SU-DHL-6 (cell line): ENCODE measurements around the gene ADCY7.

Source experiments
- H2AFZ ChIP-seq: fragments of 200-600 bp; sonication (generic); 2 replicates; pipeline ENCODE4 v1.6.1; 2014; ENCODE audit warnings: low read depth, mild to moderate bottlenecking, moderate library complexity, mixed read lengths, antibody characterized with exemption, low read length; ENCODE audit not compliant: severe bottlenecking
- H3F3A ChIP-seq: fragments of 200-600 bp; shearing (Covaris generic); 2 replicates; pipeline ENCODE4 v1.6.0; 2016; ENCODE audit warnings: antibody characterized with exemption, mild to moderate bottlenecking; ENCODE audit not compliant: insufficient read depth
- H3K27ac ChIP-seq: fragments of 200-600 bp; sonication (generic); 2 replicates; pipeline ENCODE4 v1.5.1; 2016; ENCODE audit warnings: low read depth, mild to moderate bottlenecking, low read length, moderate library complexity, mixed read lengths
- H3K27me3 ChIP-seq: fragments of 200-600 bp; sonication (generic), shearing (Covaris generic); 2 replicates; pipeline ENCODE4 v1.6.0; 2014; ENCODE audit warnings: mild to moderate bottlenecking, low read length
- H3K36me3 ChIP-seq: fragments of 200-600 bp; sonication (generic); 2 replicates; pipeline ENCODE4 v1.6.1; 2014; ENCODE audit warnings: mild to moderate bottlenecking, low read length, mixed read lengths
- H3K4me2 ChIP-seq: fragments of 300-600, 200-600 bp; shearing (Covaris generic), sonication (generic); 2 replicates; pipeline ENCODE4 v1.6.0; 2014; ENCODE audit warnings: low read length, low read depth, mild to moderate bottlenecking; ENCODE audit not compliant: poor library complexity, severe bottlenecking
- H3K4me3 ChIP-seq: fragments of 200-600 bp; sonication (generic); 2 replicates; pipeline ENCODE4 v1.5.1; 2014; ENCODE audit warnings: antibody characterized with exemption, low read length, mild to moderate bottlenecking, mixed read lengths; ENCODE audit not compliant: insufficient read depth, poor library complexity, severe bottlenecking
- H3K79me2 ChIP-seq: fragments of 200-600 bp; sonication (generic); 2 replicates; pipeline ENCODE4 v1.6.1; 2014; ENCODE audit warnings: mild to moderate bottlenecking, low read length, moderate library complexity; ENCODE audit not compliant: insufficient read depth
- H3K9ac ChIP-seq: fragments of 200-600 bp; sonication (generic); 2 replicates; pipeline ENCODE4 v1.7.0; 2014; ENCODE audit warnings: mild to moderate bottlenecking, low read length
- H3K9me2 ChIP-seq: fragments of 200-600 bp; sonication (generic); replicated peaks from 2 replicates; pipeline ENCODE4 v1.6.1; 2014; ENCODE audit warnings: low read length; ENCODE audit not compliant: insufficient read depth
- H3K9me3 ChIP-seq: fragments of 200-600 bp; sonication (generic); 2 replicates; pipeline ENCODE4 v1.6.1; 2014; ENCODE audit warnings: low read length, mixed read lengths; ENCODE audit not compliant: insufficient read depth
- H4K20me1 ChIP-seq: fragments of 200-600 bp; sonication (generic); 2 replicates; pipeline ENCODE4 v1.6.1; 2014; ENCODE audit warnings: low read depth, mild to moderate bottlenecking, antibody characterized with exemption, low read length, moderate library complexity, mixed read lengths
- EZH2phosphoT487 ChIP-seq: fragments of 200-600 bp; sonication (generic), shearing (Covaris generic); conservative IDR thresholded peaks from 2 replicates; pipeline ENCODE4 v1.6.1; 2018; ENCODE audit warnings: mild to moderate bottlenecking, antibody characterized with exemption, low read length, moderate library complexity, mixed read lengths
- TF ChIP-seq, protein P1 (sequence below): fragments of 200-600 bp; sonication (generic); IDR thresholded peaks from one replicate; pipeline ENCODE4 v1.5.1; 2017; ENCODE audit warnings: antibody characterized with exemption, mild to moderate bottlenecking, low read length, moderate library complexity; ENCODE audit not compliant: insufficient read depth, poor library complexity, severe bottlenecking

Gene ADCY7

GRCh38 chr16:50251375-50252081 lies 14.8 kb upstream of the ADCY7 start:
- H3K79me2 ChIP-seq: no peaks in the 10 kb centered on the region
- no peaks in the 10 kb centered on the region for H3K9me2 ChIP-seq
- no peak for TF ChIP-seq EZH2phosphoT487
- TF ChIP-seq, protein P1, sequence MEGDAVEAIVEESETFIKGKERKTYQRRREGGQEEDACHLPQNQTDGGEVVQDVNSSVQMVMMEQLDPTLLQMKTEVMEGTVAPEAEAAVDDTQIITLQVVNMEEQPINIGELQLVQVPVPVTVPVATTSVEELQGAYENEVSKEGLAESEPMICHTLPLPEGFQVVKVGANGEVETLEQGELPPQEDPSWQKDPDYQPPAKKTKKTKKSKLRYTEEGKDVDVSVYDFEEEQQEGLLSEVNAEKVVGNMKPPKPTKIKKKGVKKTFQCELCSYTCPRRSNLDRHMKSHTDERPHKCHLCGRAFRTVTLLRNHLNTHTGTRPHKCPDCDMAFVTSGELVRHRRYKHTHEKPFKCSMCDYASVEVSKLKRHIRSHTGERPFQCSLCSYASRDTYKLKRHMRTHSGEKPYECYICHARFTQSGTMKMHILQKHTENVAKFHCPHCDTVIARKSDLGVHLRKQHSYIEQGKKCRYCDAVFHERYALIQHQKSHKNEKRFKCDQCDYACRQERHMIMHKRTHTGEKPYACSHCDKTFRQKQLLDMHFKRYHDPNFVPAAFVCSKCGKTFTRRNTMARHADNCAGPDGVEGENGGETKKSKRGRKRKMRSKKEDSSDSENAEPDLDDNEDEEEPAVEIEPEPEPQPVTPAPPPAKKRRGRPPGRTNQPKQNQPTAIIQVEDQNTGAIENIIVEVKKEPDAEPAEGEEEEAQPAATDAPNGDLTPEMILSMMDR: no peak
- H3K36me3 ChIP-seq: no peaks in the 10 kb centered on the region
- H3F3A ChIP-seq: no peaks in the 10 kb centered on the region
- H3K4me2 ChIP-seq: no peak overlapping the region
- no peak overlapping the region for H3K4me3 ChIP-seq
- H2AFZ ChIP-seq: no peak overlapping the region
- no peaks in the 10 kb centered on the region for H3K9me3 ChIP-seq
- H4K20me1 ChIP-seq: no peaks in the 10 kb centered on the region
- no peak overlapping the region for H3K9ac ChIP-seq
- H3K27me3 ChIP-seq: no peaks in the 10 kb centered on the region
- no peak overlapping the region for H3K27ac ChIP-seq

DNA sequence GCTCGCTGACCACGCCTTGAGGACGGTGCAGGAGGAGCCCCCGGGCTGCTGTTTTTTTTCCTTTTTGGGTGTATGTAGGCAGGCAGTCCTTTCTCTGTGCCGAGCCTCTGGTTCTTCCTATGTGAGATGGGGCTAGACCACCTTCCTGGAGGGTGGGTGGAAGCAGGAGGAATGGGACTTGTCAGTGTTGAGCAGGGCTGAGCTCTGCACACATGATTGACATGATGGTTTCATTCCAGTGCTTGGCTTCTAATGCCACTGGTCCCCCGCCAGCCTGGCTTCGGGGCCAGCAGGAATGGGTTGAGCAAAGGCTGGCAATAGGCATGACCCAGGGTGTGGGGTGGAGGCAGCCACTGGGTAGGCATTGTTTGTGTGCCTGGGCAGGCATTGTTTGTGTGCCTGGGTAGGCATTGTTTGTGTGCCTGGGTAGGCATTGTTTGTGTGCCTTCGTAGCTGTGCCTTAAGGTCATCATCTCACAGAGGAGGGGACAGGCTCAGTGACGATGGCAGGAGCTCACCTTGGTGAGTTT lies 14.2 kb upstream of the ADCY7 start:
- Histone ChIP-seq H4K20me1 (no peaks in the 10 kb centered on the region), H3K9ac (no peak overlapping the region), H3K4me3 (no peak overlapping the region), H3K4me2 (no peak overlapping the region), H3F3A (no peaks in the 10 kb centered on the region), H3K9me2 (no peaks in the 10 kb centered on the region), H3K27me3 (no peaks in the 10 kb centered on the region), H3K36me3 (no peaks in the 10 kb centered on the region), H3K79me2 (no peaks in the 10 kb centered on the region), H2AFZ (no peak overlapping the region), H3K27ac (no peak overlapping the region), H3K9me3 (no peaks in the 10 kb centered on the region)
- no peak for TF ChIP-seq EZH2phosphoT487
- TF ChIP-seq, protein P1: no peak

DNA sequence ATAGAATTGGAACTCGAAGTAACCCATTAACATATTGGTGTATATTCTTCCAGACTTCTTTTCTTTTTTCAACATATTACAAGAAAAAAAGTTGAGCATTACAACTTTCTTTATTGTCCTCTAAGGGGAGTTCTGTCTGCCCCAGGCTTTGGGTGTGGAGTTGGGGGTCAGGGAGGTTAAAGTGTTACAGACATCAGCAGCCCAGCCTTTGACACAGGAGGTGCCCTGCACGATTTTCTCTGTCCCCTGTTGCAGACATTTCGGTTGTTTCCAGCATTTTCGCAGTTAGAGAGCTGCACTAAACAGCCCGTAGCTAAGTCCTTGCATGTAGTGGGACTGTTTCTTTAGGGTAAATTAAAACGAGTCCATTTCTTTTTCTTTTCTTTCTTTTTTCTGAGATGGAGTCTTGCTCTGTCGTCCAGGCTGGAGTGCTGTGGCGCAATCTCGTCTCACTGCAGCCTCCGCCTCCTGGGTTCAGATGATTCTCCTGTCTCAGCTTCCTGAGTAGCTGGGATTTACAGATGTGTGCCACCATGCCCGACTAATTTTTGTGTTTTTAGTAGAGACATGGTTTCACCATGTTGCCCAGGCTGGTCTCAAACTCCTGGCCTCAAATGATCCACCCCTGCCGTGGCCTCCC lies 13.4 kb upstream of the ADCY7 start:
- Histone ChIP-seq H3K9ac (no peak overlapping the region), H3K79me2 (no peaks in the 10 kb centered on the region), H2AFZ (no peak overlapping the region), H3K4me3 (no peak overlapping the region), H3K27ac (no peak overlapping the region), H4K20me1 (no peaks in the 10 kb centered on the region), H3K9me3 (no peaks in the 10 kb centered on the region), H3F3A (no peaks in the 10 kb centered on the region), H3K36me3 (no peaks in the 10 kb centered on the region), H3K27me3 (no peaks in the 10 kb centered on the region), H3K9me2 (no peaks in the 10 kb centered on the region), H3K4me2 (no peak overlapping the region)
- TF ChIP-seq EZH2phosphoT487: no peak
- TF ChIP-seq, protein P1: no peak
